Heart right ventricle (tissue), 16 donors: Measurements from ENCODE around the gene ADAMTS2. TPM values are rescaled to one million over a fixed set of nuclear protein-coding genes. Genes with fewer than 3 reads are reported as not detected.

Experiments used
- ATAC-seq, 8 donors: fragments of 200-7000 bp; cut with Tn5 transposase; one replicate each; pipeline ENCODE4 v1.9.1; 2020; ENCODE audit warnings: mild to moderate bottlenecking in 8 of 8, moderate library complexity in 8 of 8, moderate number of reproducible peaks in 1 of 8
- DNase-seq, 2 donors: peaks; one replicate each; pipeline ENCODE4 v3.0.0-alpha.2; 2020
- H3K27ac ChIP-seq, 10 donors: fragments of 200-600 bp; sonication (generic) in 2 of 10; one replicate each; pipeline versions ENCODE4 v1.5.0 to v1.8.0; 2020 to 2022; ENCODE audit warnings: mild to moderate bottlenecking in 3 of 10
- H3K27me3 ChIP-seq, 7 donors: fragments of 200-600 bp; one replicate each; pipeline ENCODE4 v1.8.0; 2021 to 2022; ENCODE audit warnings: mild to moderate bottlenecking in 2 of 7
- H3K36me3 ChIP-seq, 9 donors: fragments of 200-600 bp; sonication (generic) in 1 of 9; one replicate each; pipeline versions ENCODE4 v1.5.0 to v1.8.0; 2020 to 2022; ENCODE audit warnings: mild to moderate bottlenecking in 2 of 9
- H3K4me1 ChIP-seq, 9 donors: fragments of 200-600 bp; sonication (generic) in 1 of 9; one replicate each; pipeline versions ENCODE4 v1.5.0 to v1.8.0; 2020 to 2022; ENCODE audit warnings: mild to moderate bottlenecking in 4 of 9
- H3K4me3 ChIP-seq, 10 donors: fragments of 200-600 bp; sonication (generic) in 2 of 10; one replicate each; pipeline versions ENCODE4 v1.5.0 to v1.8.0; 2020 to 2022; ENCODE audit warnings: mild to moderate bottlenecking in 7 of 10, moderate library complexity in 2 of 10
- H3K9me3 ChIP-seq, 11 donors: fragments of 200-600 bp in 10 of 11; sonication (generic) in 2 of 11; one replicate each; pipeline versions ENCODE4 v1.5.0 to v1.8.0; 2013 to 2022; ENCODE audit warnings: mild to moderate bottlenecking in 2 of 11, control low read depth in 1 of 11, moderate library complexity in 1 of 11
- WGBS, 2 donors: extraction: QIAGEN DNeasy Blood & Tissue Kit; methylation state at CpG; one replicate each; pipeline ENCODE4 v1.1.7; 2013; ENCODE audit warnings: inconsistent platforms in 1 of 2; 5-methylcytosine and 5-hydroxymethylcytosine counted together
- intact Hi-C, 10 donors: fragments of 100-400 bp; cut with DNase I; formaldehyde crosslinking; loops; one replicate each; pipeline versions ENCODE4 v1.11.1 to v1.14.2; 2022
- polyA plus RNA-seq, 2 donors: library from polyadenylated mRNA; stranded (reverse); fragments of 200-250 nt; gene quantifications; one replicate each; pipeline ENCODE4 v1.2.3, GENCODE V29; 2013
- total RNA-seq, 10 donors: library from RNA; stranded (reverse); fragmentation: NEBNext Ultra II Directional in 3 of 10; extraction: Animal tissue kit (Norgen Biotek cat#: 25700) in 3 of 10; gene quantifications; one replicate each; pipeline versions ENCODE4 v1.2.1 to v1.2.4, GENCODE V29; 2021 to 2023
- TF ChIP-seq, protein P1 (sequence below), 9 donors: fragments of 200-600 bp; sonication (generic) in 2 of 9; IDR thresholded peaks; one replicate each; pipeline versions ENCODE4 v1.5.0 to v1.8.0; 2021 to 2022; ENCODE audit warnings: antibody characterized with exemption in 9 of 9, mild to moderate bottlenecking in 5 of 9, moderate library complexity in 1 of 9
- donor health status: Arrhythmogenic right ventricular cardiomyopathy.
- donor health status: ischemic (EF 13 %, LVEDD 7.1; RV severe dilation, severe dysfunction).
- donor health status: healthy with polysubstance abuse.
- donor health status: DM: no; HTN: yes; CAD: no.
- donor health status: DM: no; HTN: no; CAD: no.
- donor health status: ischemic (EF 25% LVEDD 6.9; RV normal size, moderate dysfunction).
- donor health status: ischemic (EF 25% LVEDD 5.7; RV mildly dilated, moderate dysfunction).
- donor health status: healthy.
- donor health status: DM: yes; HTN: yes; CAD: no.
- donor health status: Ischemic cardiomyopathy.
- donor health status: ischemic (EF 35%, LVEDD 5.7; RV mildly dilated, moderate dysfunction).
- donor health status: nonischemic (EF 11% LVEDD 7.7; RV severe dilation, severe dysfunction).
- donor health status: DM: yes; HTN: yes; CAD: no.
- donor health status: PGD.
- donor health status: ischemic (EF 29% LVEDD 5.4; RV normal size, mild dysfunction).
- donor health status: nonischemic (EF 23%, LVEDD 6.1; RV moderate dilation, normal function).

The ADAMTS2 gene
- total and polyA plus RNA-seq, 12 donors: 1.7 to 13.5 (median 3.9) TPM

DNA sequence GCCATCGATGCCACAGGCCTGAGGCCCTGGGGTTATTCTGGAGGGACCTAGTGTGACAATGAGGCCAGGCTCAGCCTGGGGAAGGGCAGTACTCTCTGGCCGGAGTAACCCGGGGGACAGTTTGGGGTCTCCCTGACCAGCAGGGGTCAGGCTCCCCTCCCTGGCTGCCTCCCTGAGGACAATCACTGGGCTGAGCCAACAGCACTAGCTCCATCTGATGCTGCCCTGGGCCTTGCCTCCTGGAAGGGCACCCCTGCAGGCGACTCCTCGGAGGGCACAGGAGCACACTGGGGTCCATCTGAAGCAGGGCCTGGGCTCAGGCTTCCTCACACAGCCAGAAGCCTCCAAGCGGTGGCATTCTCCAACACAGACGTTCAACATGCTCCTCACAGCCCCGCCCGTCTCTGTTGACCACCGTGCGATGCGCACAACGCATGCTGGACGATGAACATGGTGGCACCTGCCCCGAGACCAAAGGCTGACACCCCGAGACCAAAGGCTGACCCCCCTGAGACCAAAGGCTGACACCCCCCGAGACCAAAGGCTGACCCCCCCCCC, 68.3 kb downstream of the ADAMTS2 start:
- peaks cover 0 to 7% (median 0%) of the 10 kb centered on the region in 9 donors for H3K36me3 ChIP-seq
- ATAC-seq: no peak
- DNase-seq: no peak
- peak overlapping the region in 2 of 10 donors; percentile 58 to 75 for H3K27ac ChIP-seq
- intact Hi-C loops: no loop called here
- H3K4me1 ChIP-seq: peaks cover 0 to 46% (median 15%) of the 10 kb centered on the region in 9 donors
- TF ChIP-seq, protein P1, sequence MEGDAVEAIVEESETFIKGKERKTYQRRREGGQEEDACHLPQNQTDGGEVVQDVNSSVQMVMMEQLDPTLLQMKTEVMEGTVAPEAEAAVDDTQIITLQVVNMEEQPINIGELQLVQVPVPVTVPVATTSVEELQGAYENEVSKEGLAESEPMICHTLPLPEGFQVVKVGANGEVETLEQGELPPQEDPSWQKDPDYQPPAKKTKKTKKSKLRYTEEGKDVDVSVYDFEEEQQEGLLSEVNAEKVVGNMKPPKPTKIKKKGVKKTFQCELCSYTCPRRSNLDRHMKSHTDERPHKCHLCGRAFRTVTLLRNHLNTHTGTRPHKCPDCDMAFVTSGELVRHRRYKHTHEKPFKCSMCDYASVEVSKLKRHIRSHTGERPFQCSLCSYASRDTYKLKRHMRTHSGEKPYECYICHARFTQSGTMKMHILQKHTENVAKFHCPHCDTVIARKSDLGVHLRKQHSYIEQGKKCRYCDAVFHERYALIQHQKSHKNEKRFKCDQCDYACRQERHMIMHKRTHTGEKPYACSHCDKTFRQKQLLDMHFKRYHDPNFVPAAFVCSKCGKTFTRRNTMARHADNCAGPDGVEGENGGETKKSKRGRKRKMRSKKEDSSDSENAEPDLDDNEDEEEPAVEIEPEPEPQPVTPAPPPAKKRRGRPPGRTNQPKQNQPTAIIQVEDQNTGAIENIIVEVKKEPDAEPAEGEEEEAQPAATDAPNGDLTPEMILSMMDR (IDR thresholded peaks at IDR 0.05): peak in 2 of 9 donors; percentile 6 to 21
- H3K9me3 ChIP-seq: peaks cover 0 to 3% (median 0%) of the 10 kb centered on the region in 11 donors
- no peaks in the 10 kb centered on the region for H3K27me3 ChIP-seq
- no peak overlapping the region for H3K4me3 ChIP-seq
- 82 to 88% methylated on average over 17 of the region's 17 CpGs for WGBS, 2 donors

DNA sequence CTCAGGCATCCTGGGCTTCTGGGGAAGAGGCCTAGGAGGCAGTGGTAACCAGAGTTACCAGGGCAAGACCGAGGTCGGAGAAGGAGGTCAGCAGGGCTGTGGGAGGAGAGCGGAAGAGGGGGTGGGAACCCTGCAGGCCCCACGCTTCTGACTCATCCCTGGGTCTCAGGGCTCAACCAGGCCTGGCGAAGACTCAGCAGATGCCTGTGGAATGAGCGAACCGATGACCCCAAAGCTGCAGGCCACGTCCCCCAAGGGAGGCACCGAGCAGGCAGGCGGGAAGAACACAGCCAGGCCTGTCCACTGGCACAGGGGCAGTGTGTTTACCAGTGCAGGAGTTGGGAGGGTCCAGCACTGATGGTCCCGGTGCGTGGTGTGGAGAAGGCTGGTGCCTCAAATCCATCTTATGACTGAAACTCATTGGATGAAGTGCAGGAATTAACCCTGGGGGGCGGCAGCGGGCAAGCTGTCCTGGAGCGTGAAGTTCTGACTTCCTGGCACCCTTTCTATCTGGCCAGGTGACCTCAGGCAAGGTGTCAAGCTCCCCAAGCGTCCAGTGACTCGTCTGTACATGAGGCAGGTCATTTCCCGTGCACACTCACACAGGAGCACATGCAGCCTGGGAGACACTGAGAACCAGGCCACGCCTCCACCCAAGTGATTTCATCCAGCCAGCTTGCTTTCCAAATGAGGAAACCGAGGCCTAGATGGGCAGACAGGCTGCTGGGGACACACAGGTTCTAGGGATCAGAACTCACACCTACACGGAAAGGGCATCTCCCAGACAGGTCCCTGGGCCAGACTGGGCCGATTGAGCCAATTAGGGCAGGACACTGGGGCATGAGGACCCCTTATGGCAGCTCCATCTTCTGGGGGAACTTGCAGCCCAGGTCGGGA, 69.1 kb downstream of the ADAMTS2 start:
- ATAC-seq (peak; percentile 52 to 88 (median 73)), DNase-seq (peak; percentile 52 to 77)
- H3K4me3 ChIP-seq: no peak overlapping the region
- WGBS, 2 donors: 76% methylated on average over 23 of the region's 23 CpGs
- H3K27me3 ChIP-seq: no peaks in the 10 kb centered on the region
- H3K27ac ChIP-seq: peak overlapping the region in 9 of 10 donors; percentile 15 to 75 (median 58)
- H3K9me3 ChIP-seq: no peaks in the 10 kb centered on the region
- TF ChIP-seq, protein P1 (IDR thresholded peaks at IDR 0.05): no peak
- peaks cover 0 to 50% (median 15%) of the 10 kb centered on the region in 9 donors for H3K4me1 ChIP-seq
- peaks cover 0 to 7% (median 0%) of the 10 kb centered on the region in 9 donors for H3K36me3 ChIP-seq
- intact Hi-C loops: no loop called here

DNA sequence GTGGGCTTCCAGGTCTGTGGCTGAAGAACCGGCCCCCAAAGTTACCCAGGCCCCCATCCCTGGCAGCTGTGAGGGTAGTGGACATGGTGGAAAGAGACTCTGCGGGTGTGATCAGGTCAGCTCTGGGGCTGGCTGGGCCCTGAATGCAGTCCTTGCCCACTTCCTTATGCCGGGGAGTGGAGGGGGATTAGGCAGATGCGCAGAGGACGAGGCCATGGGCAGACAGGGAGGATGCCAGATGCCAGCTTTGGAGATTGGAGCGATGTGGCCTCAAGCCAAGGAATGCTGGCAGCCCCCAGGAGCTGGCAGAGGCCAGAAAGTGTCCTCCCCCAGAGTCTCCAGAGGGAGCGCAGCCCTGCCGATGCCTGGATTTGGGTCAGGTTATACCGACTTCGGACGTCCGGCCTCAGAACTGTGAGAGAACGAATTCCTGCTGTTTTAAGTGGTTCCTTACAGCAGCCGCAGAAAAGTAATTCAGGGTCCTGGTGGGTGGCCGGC, 69.8 kb downstream of the ADAMTS2 start:
- DNase-seq (no peak), ATAC-seq (peak in 4 of 8 donors; percentile 3 to 16 (median 10))

More for the DNA sequence above, 69.8 kb downstream of the ADAMTS2 start:
- Histone ChIP-seq H3K4me1 (peaks cover 0 to 57% (median 19%) of the 10 kb centered on the region in 9 donors), H3K27me3 (no peaks in the 10 kb centered on the region), H3K9me3 (no peaks in the 10 kb centered on the region), H3K27ac (peak overlapping the region in 9 of 10 donors; percentile 15 to 75 (median 56)), H3K4me3 (no peak overlapping the region), H3K36me3 (peaks cover 0 to 7% (median 0%) of the 10 kb centered on the region in 9 donors)
- WGBS, 2 donors: 85 to 86% methylated on average over 15 of the region's 15 CpGs
- intact Hi-C loops: no loop called here
- TF ChIP-seq, protein P1 (IDR thresholded peaks at IDR 0.05): no peak
